ENCODE data around the gene DMTF1. TPM values are rescaled to one million over a fixed set of nuclear protein-coding genes. Genes with fewer than 3 reads are reported as not detected.
"Not testable (repeated sequence)": the region's sequence is repeated elsewhere in the genome, so short reads cannot be mapped to it uniquely, and the experiment has no call there.

The DMTF1 gene
- total RNA-seq, 1 donor: 91.1 TPM

DNA sequence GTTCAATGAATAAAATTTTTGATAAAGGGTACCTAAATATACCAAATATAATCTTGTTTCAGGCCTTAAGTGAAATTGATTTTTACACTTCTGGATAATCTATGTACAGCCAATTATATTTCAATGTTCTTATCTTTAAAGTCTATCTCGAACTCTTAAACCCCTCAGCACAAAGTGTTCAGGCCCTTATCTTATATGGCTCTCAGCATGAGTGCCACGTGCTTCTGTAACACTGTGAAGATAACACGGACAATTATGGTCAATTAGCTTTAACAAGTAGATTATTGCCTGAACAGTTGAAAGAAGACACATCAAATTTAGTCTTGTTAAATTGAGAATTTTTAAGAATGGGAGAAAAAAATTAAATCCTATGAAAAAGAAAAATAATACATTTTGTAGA lies 40.4 kb upstream of the DMTF1 start:
- DNase-seq (ENCODE audit: low read depth): no peak
- H3K4me3 ChIP-seq (ENCODE audit: low read depth, low read length): no peak overlapping the region
- TF ChIP-seq, protein P1, sequence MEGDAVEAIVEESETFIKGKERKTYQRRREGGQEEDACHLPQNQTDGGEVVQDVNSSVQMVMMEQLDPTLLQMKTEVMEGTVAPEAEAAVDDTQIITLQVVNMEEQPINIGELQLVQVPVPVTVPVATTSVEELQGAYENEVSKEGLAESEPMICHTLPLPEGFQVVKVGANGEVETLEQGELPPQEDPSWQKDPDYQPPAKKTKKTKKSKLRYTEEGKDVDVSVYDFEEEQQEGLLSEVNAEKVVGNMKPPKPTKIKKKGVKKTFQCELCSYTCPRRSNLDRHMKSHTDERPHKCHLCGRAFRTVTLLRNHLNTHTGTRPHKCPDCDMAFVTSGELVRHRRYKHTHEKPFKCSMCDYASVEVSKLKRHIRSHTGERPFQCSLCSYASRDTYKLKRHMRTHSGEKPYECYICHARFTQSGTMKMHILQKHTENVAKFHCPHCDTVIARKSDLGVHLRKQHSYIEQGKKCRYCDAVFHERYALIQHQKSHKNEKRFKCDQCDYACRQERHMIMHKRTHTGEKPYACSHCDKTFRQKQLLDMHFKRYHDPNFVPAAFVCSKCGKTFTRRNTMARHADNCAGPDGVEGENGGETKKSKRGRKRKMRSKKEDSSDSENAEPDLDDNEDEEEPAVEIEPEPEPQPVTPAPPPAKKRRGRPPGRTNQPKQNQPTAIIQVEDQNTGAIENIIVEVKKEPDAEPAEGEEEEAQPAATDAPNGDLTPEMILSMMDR (IDR thresholded peaks at IDR 0.05; ENCODE audit: insufficient read depth, low read length): no peak

DNA sequence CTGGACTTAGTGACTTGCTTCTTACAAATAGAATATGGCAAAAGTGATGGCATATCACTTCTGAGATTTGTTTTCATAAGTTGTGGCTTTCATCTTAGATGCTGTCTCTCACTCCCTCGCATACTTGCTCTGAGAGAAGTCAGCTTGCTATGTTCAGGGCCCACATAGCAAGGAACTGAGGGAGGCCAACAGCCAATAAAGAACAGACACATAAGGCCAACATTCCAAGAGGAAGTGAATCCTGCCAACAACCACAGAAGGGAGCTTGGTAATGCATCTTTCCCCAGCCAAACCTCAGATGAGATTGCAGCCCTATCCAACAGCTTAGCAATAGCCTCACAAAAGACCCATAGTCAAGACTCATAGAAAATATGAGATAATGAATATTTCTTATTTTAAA lies 39.2 kb upstream of the DMTF1 start:
- DNase-seq (ENCODE audit: low read depth): peak; percentile 83
- H3K4me3 ChIP-seq (ENCODE audit: low read depth, low read length): no peak overlapping the region
- TF ChIP-seq, protein P1 (IDR thresholded peaks at IDR 0.05; ENCODE audit: insufficient read depth, low read length): no peak

DNA sequence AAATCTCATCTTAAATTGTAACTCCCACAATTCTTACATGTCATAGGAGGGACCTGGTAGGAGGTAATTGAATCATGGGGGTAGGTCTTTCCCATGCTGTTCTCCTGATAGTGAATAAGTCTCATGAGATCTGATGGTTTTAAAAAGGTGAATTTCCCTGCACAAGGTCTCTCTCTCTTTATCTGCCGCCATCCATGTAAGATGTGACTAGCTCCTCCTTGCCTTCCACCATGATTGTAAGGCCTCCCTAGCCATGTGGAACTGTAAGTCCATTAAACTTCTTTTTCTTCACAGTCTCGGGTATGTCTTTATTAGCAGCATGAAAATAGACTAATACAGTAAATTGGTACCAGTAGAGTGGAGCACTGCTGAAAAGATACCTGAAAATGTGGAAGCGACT lies 38.3 kb upstream of the DMTF1 start:
- not testable (repeated sequence) for DNase-seq (ENCODE audit: low read depth); H3K4me3 ChIP-seq (ENCODE audit: low read depth, low read length)

DNA sequence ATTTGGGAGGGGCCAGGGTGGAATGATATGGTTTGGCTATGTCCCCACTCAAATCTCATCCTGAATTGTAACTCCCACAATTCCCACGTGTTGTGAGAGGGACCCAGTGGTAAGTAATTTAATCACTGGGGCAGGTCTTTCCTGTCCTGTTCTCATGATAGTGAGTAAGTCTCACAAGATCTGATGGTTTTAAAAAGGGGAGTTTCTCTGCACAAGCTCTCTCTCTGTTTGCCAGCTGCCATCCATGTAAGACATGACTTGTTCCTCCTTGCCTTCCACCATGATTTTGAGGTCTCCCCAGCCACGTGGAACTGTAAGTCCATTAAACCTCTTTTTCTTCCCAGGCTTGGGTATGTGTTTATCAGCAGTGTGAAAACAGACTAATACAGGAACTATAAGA lies 36.5 kb upstream of the DMTF1 start:
- H3K4me3 ChIP-seq (ENCODE audit: low read depth, low read length); DNase-seq (ENCODE audit: low read depth): not testable (repeated sequence)

DNA sequence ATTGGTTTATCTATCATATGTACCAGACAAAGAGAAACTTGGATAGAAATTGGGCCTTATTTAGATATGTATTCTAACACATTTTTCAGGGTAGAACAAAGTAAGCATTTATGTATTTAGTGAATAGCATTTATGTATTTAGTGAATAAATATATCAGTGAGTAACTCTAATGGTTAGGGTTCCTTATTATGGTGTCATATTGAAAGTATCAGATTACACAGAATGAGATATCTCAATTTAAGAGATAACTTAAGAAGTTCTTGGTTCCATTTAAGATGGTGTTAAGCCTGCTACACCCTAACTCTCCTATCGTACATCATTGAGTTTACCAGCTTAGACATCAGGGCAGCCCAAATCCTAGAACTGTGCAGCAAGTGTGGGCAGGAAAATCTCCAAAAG lies 35.9 kb upstream of the DMTF1 start:
- TF ChIP-seq, protein P1 (IDR thresholded peaks at IDR 0.05; ENCODE audit: insufficient read depth, low read length): no peak
- H3K4me3 ChIP-seq (ENCODE audit: low read depth, low read length): no peak overlapping the region
- no peak for DNase-seq (ENCODE audit: low read depth)

DNA sequence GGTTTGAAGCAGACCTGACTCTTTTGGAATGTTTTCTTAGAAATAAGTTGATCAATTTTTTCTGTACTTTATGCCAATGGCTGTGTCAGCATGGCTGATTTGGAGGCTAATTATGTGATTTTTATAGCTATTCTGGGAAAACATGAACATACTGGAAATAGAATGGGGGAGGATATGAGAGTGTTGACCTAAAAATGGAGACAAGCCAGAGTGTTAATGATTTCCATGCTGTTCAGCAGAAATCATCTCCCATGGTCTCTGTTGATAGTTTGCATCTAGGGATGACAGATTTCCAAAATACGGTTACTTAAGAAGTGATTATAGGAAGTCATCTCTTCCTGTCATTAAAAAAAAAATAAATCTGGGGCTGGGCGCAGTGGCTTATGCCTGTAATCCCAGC lies 32.7 kb upstream of the DMTF1 start:
- DNase-seq (ENCODE audit: low read depth): no peak
- TF ChIP-seq, protein P1 (IDR thresholded peaks at IDR 0.05; ENCODE audit: insufficient read depth, low read length): no peak
- H3K4me3 ChIP-seq (ENCODE audit: low read depth, low read length): no peak overlapping the region

DNA sequence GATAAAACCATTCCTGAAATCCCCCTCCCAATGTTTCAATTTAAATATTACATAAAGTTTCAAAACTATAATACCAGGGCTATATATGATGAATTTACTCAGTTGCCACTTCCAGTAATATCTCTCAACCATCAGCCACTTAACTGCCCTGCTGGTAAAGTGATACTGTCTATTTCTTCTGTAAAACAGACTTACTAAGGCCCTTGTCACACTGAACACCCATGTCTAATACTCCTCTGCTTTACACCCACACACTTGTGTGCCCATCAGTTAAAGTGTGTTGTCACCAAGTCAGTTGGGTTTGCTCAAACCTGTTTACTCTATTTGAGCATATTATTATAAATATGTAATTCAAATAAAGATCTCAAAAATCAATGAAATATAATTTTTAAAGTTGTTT lies 29.1 kb upstream of the DMTF1 start:
- TF ChIP-seq, protein P1 (IDR thresholded peaks at IDR 0.05; ENCODE audit: insufficient read depth, low read length): no peak
- no peak overlapping the region for H3K4me3 ChIP-seq (ENCODE audit: low read depth, low read length)
- DNase-seq (ENCODE audit: low read depth): no peak

DNA sequence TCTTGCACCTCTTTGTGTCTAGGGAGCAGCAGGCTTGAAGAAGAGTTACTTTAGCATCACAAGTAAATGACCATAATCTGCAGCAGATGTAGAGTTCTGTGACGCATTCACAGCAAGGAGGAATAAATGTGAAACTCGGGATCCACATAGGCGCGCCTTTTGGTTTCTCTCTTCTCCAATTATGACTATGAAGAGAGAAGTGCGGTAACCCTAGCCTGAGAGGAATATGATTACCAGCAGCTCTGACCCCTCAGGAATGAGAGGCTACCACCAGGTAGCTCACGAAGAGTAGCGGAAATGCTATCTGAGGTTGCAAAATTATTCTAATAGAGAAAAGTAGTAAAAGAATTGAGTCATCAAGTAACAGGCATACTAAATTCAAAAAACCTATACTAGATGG lies 25.2 kb upstream of the DMTF1 start:
- no peak for DNase-seq (ENCODE audit: low read depth)
- TF ChIP-seq, protein P1 (IDR thresholded peaks at IDR 0.05; ENCODE audit: insufficient read depth, low read length): no peak
- no peak overlapping the region for H3K4me3 ChIP-seq (ENCODE audit: low read depth, low read length)

All from fibroblast of the aortic adventitia (primary cell).